GM12878 (cell line): ENCODE results near the gene GREB1.

ENCODE experiments used
- ELK1 ChIP-seq: IDR thresholded peaks from 2 replicates; pipeline ENCODE4 v1.6.1; 2012; ENCODE audit warnings: low read depth, low read length, improper control_type of control experiment
- FOXK2 ChIP-seq: fragments of 450-650 bp; IDR thresholded peaks from 2 replicates; pipeline ENCODE4 v1.6.1; 2017; ENCODE audit warnings: mild to moderate bottlenecking, moderate library complexity
- HDAC2 ChIP-seq: fragments of 200-600 bp; sonication (generic); IDR thresholded peaks from 2 replicates; pipeline ENCODE4 v1.6.1; 2017
- MYC ChIP-seq: IDR thresholded peaks from 2 replicates; pipeline ENCODE4 v1.6.1; 2011; ENCODE audit warnings: mild to moderate bottlenecking, low read length, moderate library complexity, inconsistent platforms; ENCODE audit not compliant: insufficient read depth, insufficient replicate concordance, insufficient read length, severe bottlenecking
- SUZ12 ChIP-seq: fragments of 200-600 bp; sonication (generic); IDR thresholded peaks from one replicate; pipeline ENCODE4 v1.6.1; 2018; ENCODE audit warnings: antibody characterized with exemption, mild to moderate bottlenecking; ENCODE audit not compliant: unreplicated experiment
- TARDBP ChIP-seq: IDR thresholded peaks from 2 replicates; pipeline ENCODE4 v1.6.1; 2016; ENCODE audit warnings: borderline replicate concordance
- TF ChIP-seq, protein P1 (sequence below), 3 experiments: IDR thresholded peaks in 2 of 3; conservative IDR thresholded peaks in 1 of 3; 2 replicates each; pipeline ENCODE4 v1.5.1; 2011; ENCODE audit warnings: low read depth in 3 of 3, low read length in 3 of 3, mild to moderate bottlenecking in 3 of 3, control low read depth in 2 of 3, moderate library complexity in 2 of 3, inconsistent platforms in 1 of 3, mixed read lengths in 1 of 3; ENCODE audit not compliant: control insufficient read depth in 2 of 3, insufficient read depth in 1 of 3; ENCODE audit errors: extremely low read depth in 1 of 3

DNA sequence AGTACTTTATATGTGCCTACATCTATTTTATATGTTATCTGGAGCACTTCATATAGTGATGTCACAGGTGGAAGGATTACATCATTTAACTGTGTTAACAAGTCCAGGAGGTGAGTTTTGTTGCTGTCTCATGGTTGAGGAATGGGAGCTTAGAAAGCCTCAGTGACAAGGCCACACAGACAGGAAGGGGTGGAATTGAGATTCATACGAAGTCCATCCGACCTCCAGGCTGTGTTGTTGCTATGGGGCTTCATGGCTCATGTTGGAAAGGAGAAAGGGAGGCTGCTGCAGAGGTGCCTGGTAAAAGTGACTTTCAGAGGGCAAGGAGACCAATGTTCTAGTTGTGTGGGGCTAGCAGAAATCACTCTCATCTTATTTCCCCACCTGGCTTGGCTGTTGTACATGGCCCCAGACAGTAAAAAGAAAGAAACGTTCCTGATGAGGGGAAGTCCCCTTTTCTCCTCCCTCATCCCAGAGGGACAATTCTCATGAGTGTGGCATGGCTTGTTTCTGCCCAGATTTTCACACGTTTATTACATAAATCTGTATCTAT lies 31.0 kb upstream of the GREB1 start:
- no peak for TF ChIP-seq MYC
- TF ChIP-seq TARDBP, result no peak
- no peak for TF ChIP-seq FOXK2
- no peak for TF ChIP-seq HDAC2
- no peak for TF ChIP-seq ELK1
- no peak for TF ChIP-seq SUZ12
- TF ChIP-seq, protein P1, sequence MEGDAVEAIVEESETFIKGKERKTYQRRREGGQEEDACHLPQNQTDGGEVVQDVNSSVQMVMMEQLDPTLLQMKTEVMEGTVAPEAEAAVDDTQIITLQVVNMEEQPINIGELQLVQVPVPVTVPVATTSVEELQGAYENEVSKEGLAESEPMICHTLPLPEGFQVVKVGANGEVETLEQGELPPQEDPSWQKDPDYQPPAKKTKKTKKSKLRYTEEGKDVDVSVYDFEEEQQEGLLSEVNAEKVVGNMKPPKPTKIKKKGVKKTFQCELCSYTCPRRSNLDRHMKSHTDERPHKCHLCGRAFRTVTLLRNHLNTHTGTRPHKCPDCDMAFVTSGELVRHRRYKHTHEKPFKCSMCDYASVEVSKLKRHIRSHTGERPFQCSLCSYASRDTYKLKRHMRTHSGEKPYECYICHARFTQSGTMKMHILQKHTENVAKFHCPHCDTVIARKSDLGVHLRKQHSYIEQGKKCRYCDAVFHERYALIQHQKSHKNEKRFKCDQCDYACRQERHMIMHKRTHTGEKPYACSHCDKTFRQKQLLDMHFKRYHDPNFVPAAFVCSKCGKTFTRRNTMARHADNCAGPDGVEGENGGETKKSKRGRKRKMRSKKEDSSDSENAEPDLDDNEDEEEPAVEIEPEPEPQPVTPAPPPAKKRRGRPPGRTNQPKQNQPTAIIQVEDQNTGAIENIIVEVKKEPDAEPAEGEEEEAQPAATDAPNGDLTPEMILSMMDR (IDR thresholded peaks at IDR 0.05 in 2 of 3, conservative IDR thresholded peaks at IDR 0.05 in 1 of 3; ENCODE audit: control insufficient read depth in 2 of 3, extremely low read depth in 1 of 3, insufficient read depth in 1 of 3, low read depth in 3 of 3, low read length in 3 of 3), result no peak
